RWPE1 (cell line): ENCODE measurements around the gene PYGO2.
"Not testable (repeated sequence)": the region's sequence is repeated elsewhere in the genome, so short reads cannot be mapped to it uniquely, and the experiment has no call there.

ENCODE experiments used
- CTCF ChIA-PET: fragments of 350-600 bp; sonication (Branson Sonifier 250); formaldehyde crosslinking; extraction: SDS; loops from one replicate; lab custom pipeline; 2021; lab: Yijun Ruan, JAX
- POLR2A ChIA-PET: fragments of 400-600 bp; formaldehyde crosslinking; extraction: SDS; loops from one replicate; lab custom pipeline; 2020; ENCODE audit warnings: antibody characterized with exemption; ENCODE audit not compliant: low non-redundant PET; lab: Yijun Ruan, JAX
- DNase-seq: peaks from one replicate; pipeline ENCODE4 v3.0.0; 2012; ENCODE audit warnings: low spot score
- H3K27ac ChIP-seq: fragments of 450-650 bp; 2 replicates; pipeline ENCODE4 v1.5.1; 2017
- TF ChIP-seq, protein P1 (sequence below): fragments of 450-650 bp; conservative IDR thresholded peaks from 2 replicates; pipeline ENCODE4 v1.5.1; 2017; ENCODE audit warnings: low read depth, mild to moderate bottlenecking

The PYGO2 gene

GRCh38 chr1:154992721-154993571 lies 31.4 kb upstream of the PYGO2 start:
- H3K27ac ChIP-seq, result peak overlapping the region; percentile 71
- ChIA-PET CTCF (interaction anchor here (0.9 to 5.0 kb wide), 2 partner anchors 24 to 37 kb away, joined by 4 to 22 read pairs; partner anchors contain the start of gene PBXIP1), POLR2A (interaction anchor here (0.6 kb wide), 2 partner anchors 9 to 82 kb away, joined by 3 to 8 read pairs; no protein-coding TSS in a partner anchor)
- DNase-seq, result no peak
- TF ChIP-seq, protein P1, sequence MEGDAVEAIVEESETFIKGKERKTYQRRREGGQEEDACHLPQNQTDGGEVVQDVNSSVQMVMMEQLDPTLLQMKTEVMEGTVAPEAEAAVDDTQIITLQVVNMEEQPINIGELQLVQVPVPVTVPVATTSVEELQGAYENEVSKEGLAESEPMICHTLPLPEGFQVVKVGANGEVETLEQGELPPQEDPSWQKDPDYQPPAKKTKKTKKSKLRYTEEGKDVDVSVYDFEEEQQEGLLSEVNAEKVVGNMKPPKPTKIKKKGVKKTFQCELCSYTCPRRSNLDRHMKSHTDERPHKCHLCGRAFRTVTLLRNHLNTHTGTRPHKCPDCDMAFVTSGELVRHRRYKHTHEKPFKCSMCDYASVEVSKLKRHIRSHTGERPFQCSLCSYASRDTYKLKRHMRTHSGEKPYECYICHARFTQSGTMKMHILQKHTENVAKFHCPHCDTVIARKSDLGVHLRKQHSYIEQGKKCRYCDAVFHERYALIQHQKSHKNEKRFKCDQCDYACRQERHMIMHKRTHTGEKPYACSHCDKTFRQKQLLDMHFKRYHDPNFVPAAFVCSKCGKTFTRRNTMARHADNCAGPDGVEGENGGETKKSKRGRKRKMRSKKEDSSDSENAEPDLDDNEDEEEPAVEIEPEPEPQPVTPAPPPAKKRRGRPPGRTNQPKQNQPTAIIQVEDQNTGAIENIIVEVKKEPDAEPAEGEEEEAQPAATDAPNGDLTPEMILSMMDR, result no peak

- ChIA-PET POLR2A (no interaction called here), CTCF (interaction anchor here (0.5 to 1.1 kb wide), 4 partner anchors 10 to 537 kb away, joined by 3 to 5 read pairs (median 4); partner anchors contain the start of gene PBXIP1)
- peak overlapping the region; percentile 54 for H3K27ac ChIP-seq
- TF ChIP-seq, protein P1, result no peak
- DNase-seq, result no peak
Measured at GRCh38 chr1:154990276-154990675, 28.7 kb upstream of the PYGO2 start.

DNA sequence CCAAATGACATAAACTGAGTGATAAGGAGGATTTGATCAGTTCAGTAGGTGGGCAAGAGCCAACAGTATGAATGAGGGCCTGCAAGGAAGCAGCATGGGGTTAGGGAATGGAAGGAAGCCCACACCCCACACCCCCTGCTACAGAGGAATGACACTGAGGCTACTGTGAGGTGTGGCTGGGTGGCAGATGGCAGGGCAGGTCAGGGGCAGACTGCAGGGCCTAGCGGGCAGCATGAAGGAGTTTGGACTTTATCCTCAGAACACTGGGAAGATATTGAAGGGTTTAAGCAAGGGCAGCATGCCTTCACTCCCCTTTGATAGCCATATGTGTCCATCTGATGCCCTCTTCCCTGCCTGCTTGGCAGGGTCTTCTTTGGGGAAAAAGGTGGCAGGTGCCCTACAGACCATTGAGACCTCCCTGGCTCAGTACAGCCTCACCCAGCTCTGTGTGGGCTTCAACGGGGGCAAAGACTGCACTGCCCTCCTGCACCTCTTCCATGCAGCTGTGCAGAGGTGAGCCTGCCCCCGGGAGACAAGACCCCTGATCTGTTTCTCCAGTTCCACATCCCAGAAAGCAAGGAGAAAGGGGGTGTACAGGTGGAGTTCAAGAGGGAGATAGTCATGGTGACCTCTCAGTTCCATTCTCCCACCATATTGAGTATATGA lies 27.7 kb upstream of the PYGO2 start:
- TF ChIP-seq, protein P1, result no peak
- no peak for DNase-seq
- ChIA-PET POLR2A (no interaction called here), CTCF (interaction anchor here (1.1 to 1.7 kb wide), 2 partner anchors 28 to 33 kb away, joined by 5 to 6 read pairs; partner anchors contain the start of gene PBXIP1)
- peak overlapping the region; percentile 54 for H3K27ac ChIP-seq

DNA sequence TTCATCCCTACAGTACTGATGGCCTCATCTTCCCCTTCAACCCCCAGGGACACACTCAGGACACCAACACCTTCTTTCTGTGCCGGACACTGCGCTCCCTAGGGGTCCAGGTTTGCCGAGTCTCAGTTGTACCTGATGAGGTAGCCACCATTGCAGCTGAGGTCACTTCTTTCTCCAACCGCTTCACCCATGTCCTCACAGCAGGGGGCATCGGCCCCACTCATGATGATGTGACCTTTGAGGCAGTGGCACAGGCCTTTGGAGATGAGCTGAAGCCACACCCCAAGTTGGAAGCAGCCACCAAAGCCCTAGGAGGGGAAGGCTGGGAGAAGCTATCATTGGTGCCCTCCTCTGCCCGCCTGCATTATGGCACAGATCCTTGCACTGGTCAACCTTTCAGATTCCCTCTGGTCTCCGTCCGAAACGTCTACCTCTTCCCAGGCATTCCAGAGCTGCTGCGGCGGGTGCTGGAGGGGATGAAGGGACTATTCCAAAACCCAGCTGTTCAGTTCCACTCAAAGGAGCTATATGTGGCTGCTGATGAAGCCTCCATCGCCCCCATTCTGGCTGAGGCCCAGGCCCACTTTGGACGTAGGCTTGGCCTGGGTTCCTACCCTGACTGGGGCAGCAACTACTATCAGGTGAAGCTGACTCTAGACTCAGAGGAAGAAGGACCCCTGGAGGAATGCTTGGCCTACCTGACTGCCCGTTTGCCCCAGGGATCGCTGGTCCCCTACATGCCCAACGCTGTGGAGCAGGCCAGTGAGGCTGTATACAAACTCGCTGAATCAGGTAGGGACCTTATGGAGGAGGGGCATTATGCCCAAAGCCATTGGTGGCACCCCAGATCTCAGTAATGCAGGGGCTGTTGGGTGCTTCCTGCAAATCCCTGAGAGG lies 26.7 kb upstream of the PYGO2 start:
- ChIA-PET CTCF (interaction anchor here (0.6 to 1.9 kb wide), 4 partner anchors 29 to 97 kb away, joined by 3 to 7 read pairs (median 5); no protein-coding TSS in a partner anchor), POLR2A (interaction anchor here (0.9 kb wide), 1 partner anchor 17 kb away, joined by 3 read pairs; no protein-coding TSS in a partner anchor)
- TF ChIP-seq, protein P1, result no peak
- DNase-seq, result no peak
- peak overlapping the region; percentile 60 for H3K27ac ChIP-seq

DNA sequence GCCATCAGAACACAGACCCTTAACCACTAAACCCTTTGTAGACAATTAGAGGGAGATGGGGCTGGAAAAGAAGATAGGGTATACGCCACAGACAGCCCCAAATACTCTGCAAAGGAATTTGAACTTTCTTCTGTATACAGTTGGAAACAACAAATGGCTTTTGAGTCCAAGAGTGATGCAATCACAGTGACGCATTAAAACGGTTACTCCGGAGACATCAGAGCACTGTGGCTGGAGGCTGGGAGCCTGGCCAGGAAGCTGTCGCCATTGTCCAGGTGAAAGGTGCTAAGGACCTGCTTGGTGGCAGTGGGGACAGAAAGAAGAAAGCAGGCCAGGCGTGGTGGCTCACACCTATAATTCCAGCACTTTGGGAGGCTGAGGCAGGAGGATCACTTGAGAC lies 25.7 kb upstream of the PYGO2 start:
- TF ChIP-seq, protein P1, result no peak
- H3K27ac ChIP-seq, result peak overlapping the region; percentile 60
- DNase-seq, result no peak
- ChIA-PET POLR2A (no interaction called here), CTCF (interaction anchor here (0.7 to 1.9 kb wide), 5 partner anchors 17 to 63 kb away, joined by 3 to 7 read pairs (median 6); partner anchors contain the start of gene SHC1)

- POLR2A ChIA-PET, DNase-seq: not testable (repeated sequence)
- peak overlapping the region; percentile 60 for H3K27ac ChIP-seq
- CTCF ChIA-PET, result interaction anchor here (0.7 to 1.9 kb wide), 3 partner anchors 16 to 57 kb away, joined by 3 to 7 read pairs (median 6); partner anchors contain the start of gene SHC1
Measured at GRCh38 chr1:154986736-154987135, 25.2 kb upstream of the PYGO2 start.
